GM13977 (cell line): ENCODE data around the gene RDH5.

Experiments used
- DNase-seq: peaks from one replicate; pipeline ENCODE4 v3.0.0; 2012; ENCODE audit warnings: low spot score
- in situ Hi-C: fragments of 300-500 bp; cut with MboI; formaldehyde crosslinking; loops from one replicate; pipeline ENCODE4 v1.12.0; 2022; ENCODE audit warnings: low sequenced_read_pairs, low pct_unique_long_range_greater_than_20kb, mixed read lengths, inconsistent platforms; ENCODE audit not compliant: unreplicated experiment
- TF ChIP-seq, protein P1 (sequence below): IDR thresholded peaks from 2 replicates; pipeline ENCODE4 v1.5.1; 2012; ENCODE audit warnings: mild to moderate bottlenecking, control low read depth; ENCODE audit not compliant: insufficient read depth; ENCODE audit errors: extremely low read depth, missing control alignments

RDH5 gene

DNA sequence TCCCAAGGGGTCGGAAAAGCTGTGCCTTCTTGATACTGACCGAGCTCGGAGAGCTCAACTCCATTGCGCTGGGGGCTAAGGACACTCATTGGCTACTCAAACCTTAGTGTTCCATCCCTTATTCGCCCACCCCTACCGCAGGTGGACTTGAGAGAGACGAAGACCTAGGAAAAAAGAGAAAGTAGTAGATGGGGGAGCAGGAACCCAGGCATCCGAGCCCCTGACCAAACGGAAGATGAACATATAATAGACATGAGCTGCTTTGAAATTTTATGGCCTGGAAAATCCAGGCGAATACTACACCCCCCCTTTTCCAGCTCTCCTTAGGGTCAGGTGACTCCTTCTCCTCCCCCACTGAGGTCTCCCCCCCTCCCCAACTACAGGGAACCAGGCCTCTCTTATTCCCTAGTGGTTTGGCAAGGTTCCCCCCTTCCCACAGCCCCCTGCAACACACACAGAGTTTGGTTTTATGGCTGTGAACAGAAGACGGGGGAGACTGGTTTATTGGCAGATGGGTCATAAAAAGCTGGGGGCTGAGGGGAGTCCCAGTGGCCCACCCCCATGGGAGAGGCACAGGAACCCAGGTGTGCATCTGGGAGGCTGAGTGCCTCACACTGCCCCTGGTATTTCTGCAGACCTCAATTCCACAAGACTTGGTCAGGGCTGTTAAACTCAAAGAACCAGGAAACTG is 24.3 kb downstream of the RDH5 start:
- in situ Hi-C loops = loop anchor here (10.0 to 25.0 kb wide), 2 partner anchors 200 to 293 kb away; partner anchors contain the start of gene RPS26
- DNase-seq = no peak
- TF ChIP-seq, protein P1, sequence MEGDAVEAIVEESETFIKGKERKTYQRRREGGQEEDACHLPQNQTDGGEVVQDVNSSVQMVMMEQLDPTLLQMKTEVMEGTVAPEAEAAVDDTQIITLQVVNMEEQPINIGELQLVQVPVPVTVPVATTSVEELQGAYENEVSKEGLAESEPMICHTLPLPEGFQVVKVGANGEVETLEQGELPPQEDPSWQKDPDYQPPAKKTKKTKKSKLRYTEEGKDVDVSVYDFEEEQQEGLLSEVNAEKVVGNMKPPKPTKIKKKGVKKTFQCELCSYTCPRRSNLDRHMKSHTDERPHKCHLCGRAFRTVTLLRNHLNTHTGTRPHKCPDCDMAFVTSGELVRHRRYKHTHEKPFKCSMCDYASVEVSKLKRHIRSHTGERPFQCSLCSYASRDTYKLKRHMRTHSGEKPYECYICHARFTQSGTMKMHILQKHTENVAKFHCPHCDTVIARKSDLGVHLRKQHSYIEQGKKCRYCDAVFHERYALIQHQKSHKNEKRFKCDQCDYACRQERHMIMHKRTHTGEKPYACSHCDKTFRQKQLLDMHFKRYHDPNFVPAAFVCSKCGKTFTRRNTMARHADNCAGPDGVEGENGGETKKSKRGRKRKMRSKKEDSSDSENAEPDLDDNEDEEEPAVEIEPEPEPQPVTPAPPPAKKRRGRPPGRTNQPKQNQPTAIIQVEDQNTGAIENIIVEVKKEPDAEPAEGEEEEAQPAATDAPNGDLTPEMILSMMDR = no peak

DNA sequence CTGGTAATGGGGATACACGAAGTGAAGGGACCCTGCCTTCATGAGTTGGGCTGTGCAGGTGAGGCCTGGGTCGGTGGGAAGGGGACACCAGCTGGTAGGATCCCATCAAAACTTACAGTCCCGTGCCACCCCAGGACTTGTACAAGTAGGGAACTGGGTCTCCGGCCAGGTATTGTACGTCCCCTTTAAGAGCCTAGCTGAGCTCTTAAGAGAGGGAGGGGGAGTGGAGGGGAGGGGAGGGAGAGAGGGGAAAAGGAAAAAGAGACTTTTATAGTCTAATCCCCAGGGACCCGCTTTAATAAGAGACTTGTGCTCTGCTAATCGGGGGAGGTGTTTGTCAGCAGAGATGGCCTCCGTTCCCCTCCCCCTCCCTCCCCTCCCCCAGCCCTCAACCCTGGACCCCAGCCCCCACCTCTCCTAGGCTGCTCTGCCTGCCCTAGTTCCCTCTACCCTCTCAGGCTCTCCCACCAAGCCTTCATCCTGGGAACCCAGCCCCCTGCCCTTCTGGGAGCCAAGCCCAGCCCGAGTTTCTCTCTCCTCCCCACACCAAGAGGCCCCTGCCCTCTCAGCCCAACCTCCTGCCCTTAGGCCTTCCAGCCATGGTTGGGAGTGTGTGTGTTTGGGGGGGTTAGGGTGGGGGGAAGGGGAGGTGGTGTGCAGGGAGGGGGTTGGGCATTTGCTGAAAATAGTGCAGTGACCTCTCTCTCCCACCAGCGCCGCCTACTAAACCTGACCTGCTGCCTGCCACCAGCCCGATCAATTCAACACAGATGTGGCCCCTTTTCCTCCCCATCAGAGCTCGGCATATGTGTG is 25.4 kb downstream of the RDH5 start:
- in situ Hi-C loops = loop anchor here (10.0 to 25.0 kb wide), 2 partner anchors 199 to 292 kb away; partner anchors contain the start of gene RPS26
- TF ChIP-seq, protein P1 = no peak
- DNase-seq = no peak

DNA sequence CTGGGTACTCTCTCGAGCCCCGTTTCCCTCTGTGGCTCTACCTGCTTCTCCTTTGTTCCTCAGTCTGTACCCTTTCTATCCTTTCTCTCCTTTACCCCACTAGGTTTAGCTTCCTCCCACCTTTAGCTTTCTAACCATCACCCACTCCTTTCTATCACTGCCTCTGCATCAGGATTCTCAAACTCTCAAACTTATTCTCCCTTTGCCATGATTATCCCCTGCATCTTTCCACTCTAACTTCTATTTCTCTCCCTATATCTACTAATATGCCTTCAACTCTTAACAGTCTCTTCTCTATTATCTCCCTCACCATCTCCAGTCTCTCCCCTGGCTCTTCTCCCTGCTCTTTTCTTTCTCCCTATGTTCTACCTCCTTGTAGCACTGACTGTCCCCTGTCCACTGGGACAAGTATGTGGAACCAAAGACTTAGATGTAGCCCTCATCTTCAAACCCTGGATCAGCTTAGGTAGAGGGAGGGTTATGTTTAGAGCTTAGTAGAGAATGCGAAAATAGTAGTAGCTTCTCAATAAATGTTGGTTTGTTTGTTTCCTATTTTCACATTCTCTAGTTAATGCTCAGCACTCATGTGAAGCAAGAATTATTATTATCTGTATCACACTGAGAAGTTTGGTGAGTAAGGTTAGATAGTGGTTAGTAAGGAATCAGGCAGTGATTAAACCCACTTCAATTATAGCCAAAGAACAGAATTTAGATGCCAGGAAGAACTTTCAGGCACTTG is 26.1 kb downstream of the RDH5 start:
- TF ChIP-seq, protein P1 = no peak
- in situ Hi-C loops = loop anchor here (10.0 to 25.0 kb wide), 2 partner anchors 198 to 291 kb away; partner anchors contain the start of gene RPS26
- no peak for DNase-seq

DNA sequence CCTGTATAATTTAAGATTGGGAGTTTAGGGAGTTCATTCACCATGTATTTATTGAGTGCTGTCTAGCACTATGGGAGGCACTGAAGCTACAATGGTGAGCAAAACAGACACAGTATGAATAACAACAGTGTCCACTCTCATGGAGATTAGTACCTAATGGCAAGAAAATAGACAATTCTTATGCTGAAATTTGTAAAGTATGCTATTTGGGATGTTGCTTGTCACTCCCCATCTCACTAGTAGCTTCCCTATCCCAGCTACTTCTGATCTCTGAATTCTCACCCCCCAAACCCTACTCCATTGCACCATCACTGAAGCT is 26.7 kb downstream of the RDH5 start:
- no peak for DNase-seq
- TF ChIP-seq, protein P1 = no peak
- in situ Hi-C loops = loop anchor here (10.0 to 25.0 kb wide), 2 partner anchors 198 to 290 kb away; partner anchors contain the start of gene RPS26

DNA sequence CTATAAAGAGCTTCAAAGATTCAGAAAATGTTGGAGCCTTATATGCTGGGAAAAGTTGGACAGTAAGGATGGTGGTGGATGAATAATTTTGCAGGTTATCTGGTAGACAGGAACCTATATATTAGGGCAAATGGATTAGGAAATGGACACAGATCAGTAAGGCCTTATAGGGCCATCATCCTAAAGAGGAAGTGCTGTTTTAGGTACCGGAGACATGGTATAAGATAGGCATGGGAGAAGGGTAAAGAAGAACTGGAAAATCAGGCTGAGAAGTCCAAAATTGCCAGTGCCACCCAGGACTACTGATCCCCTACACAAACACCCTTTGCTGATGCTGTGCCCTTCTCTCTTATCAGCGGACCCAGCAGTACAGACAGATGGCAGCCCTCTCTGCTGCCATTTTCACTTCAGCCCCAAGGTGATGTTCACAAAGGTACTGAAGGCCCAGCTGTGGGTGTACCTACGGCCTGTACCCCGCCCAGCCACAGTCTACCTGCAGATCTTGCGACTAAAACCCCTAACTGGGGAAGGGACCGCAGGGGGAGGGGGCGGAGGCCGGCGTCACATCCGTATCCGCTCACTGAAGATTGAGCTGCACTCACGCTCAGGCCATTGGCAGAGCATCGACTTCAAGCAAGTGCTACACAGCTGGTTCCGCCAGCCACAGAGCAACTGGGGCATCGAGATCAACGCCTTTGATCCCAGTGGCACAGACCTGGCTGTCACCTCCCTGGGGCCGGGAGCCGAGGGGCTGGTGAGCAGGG is 28.2 kb downstream of the RDH5 start:
- TF ChIP-seq, protein P1 = no peak
- in situ Hi-C loops = loop anchor here (10.0 to 25.0 kb wide), 2 partner anchors 196 to 289 kb away; partner anchors contain the start of gene RPS26
- no peak for DNase-seq
